Measurements from ENCODE around the gene GHSR. TPM values are rescaled to one million over a fixed set of nuclear protein-coding genes. Genes with fewer than 3 reads are reported as not detected.

The GHSR gene
- total and polyA plus RNA-seq, 2 of the 8 experiments (the other 6 are each of a cell fraction or from before 2014, with no cell fraction given): not detected

DNA sequence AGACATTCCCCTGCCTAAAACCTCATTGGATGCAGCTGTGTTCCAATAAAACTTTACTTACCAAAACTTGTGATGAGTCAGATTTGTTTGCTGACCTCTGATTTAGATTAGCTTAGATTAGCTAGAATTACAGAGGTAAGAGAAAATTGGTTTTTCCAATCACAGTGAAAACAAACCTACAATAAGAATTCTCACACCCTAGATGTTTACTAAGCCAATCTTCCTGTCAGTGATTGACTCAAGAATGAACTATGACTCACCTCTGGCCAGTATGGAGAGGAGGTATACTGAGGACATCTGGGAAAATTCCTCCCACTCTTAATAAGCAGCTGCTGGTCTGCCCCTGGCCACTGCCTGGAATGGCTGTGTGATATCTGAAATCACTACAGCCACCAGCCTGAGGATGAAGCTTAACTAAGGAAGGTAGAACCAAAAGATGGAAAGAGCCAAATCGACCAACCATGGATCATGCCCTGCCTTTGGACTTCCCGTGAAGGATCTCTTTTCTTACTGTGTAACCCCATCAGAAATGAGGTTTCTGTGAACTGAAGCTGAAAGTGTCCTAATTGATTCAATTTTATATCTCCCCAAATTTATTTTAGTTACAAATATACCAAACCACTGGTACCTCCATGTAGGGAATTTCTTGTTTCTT lies 19.0 kb upstream of the GHSR start (continued):
- TF ChIP-seq SRF (IDR thresholded peaks at IDR 0.05; ENCODE audit: low read depth, low read length): no peak

All from H1 (cell line).